ENCODE measurements around the gene GPA33.
"Not testable (repeated sequence)": the region's sequence is repeated elsewhere in the genome, so short reads cannot be mapped to it uniquely, and the experiment has no call there.

The GPA33 gene

GRCh38 chr1:167060141-167061072 lies 29.8 kb downstream of the GPA33 start:
- H3K27me3 Mint-ChIP-seq: no peaks in the 10 kb centered on the region
- no peaks in the 10 kb centered on the region for H3K9me3 Mint-ChIP-seq (ENCODE audit: low read depth)
- no peaks in the 10 kb centered on the region for H3K36me3 Mint-ChIP-seq
- no peak overlapping the region for H3K4me3 Mint-ChIP-seq
- peaks cover 4% of the 10 kb centered on the region for H3K4me1 Mint-ChIP-seq (ENCODE audit: low read depth)
- no peak overlapping the region for H3K27ac Mint-ChIP-seq

GRCh38 chr1:167059809-167060107 lies 30.4 kb downstream of the GPA33 start:
- no peaks in the 10 kb centered on the region for H3K9me3 Mint-ChIP-seq (ENCODE audit: low read depth)
- H3K27ac Mint-ChIP-seq: no peak overlapping the region
- peaks cover 4% of the 10 kb centered on the region for H3K4me1 Mint-ChIP-seq (ENCODE audit: low read depth)
- H3K36me3 Mint-ChIP-seq: no peaks in the 10 kb centered on the region
- H3K27me3 Mint-ChIP-seq: no peaks in the 10 kb centered on the region
- H3K4me3 Mint-ChIP-seq: no peak overlapping the region

GRCh38 chr1:167059045-167059808 lies 30.9 kb downstream of the GPA33 start:
- Mint-ChIP-seq H3K4me1 (ENCODE audit: low read depth) (peaks cover 4% of the 10 kb centered on the region), H3K36me3 (no peaks in the 10 kb centered on the region), H3K27me3 (no peaks in the 10 kb centered on the region), H3K4me3 (peak overlapping the region; percentile 40), H3K9me3 (ENCODE audit: low read depth) (no peaks in the 10 kb centered on the region), H3K27ac (peak overlapping the region; percentile 59)

- no peak overlapping the region for H3K27ac Mint-ChIP-seq
- no peaks in the 10 kb centered on the region for H3K27me3 Mint-ChIP-seq
- H3K4me3 Mint-ChIP-seq: no peak overlapping the region
- H3K36me3 Mint-ChIP-seq: peaks cover 3% of the 10 kb centered on the region
- no peaks in the 10 kb centered on the region for H3K9me3 Mint-ChIP-seq (ENCODE audit: low read depth)
- H3K4me1 Mint-ChIP-seq (ENCODE audit: low read depth): peaks cover 4% of the 10 kb centered on the region
Observed at GRCh38 chr1:167057241-167057688, 32.9 kb downstream of the GPA33 start.

GRCh38 chr1:167056529-167057231 lies 33.5 kb downstream of the GPA33 start:
- H3K4me1 Mint-ChIP-seq (ENCODE audit: low read depth): peaks cover 4% of the 10 kb centered on the region
- H3K4me3 Mint-ChIP-seq: no peak overlapping the region
- H3K36me3 Mint-ChIP-seq: peaks cover 3% of the 10 kb centered on the region
- H3K27ac Mint-ChIP-seq: no peak overlapping the region
- no peaks in the 10 kb centered on the region for H3K9me3 Mint-ChIP-seq (ENCODE audit: low read depth)
- no peaks in the 10 kb centered on the region for H3K27me3 Mint-ChIP-seq

- Mint-ChIP-seq H3K4me1 (ENCODE audit: low read depth) (peaks cover 4% of the 10 kb centered on the region), H3K27me3 (no peaks in the 10 kb centered on the region), H3K4me3 (no peak overlapping the region), H3K9me3 (ENCODE audit: low read depth) (no peaks in the 10 kb centered on the region), H3K27ac (no peak overlapping the region), H3K36me3 (peaks cover 3% of the 10 kb centered on the region)
Observed at GRCh38 chr1:167054946-167055630, 35.1 kb downstream of the GPA33 start.

GRCh38 chr1:167054531-167054930 lies 35.6 kb downstream of the GPA33 start:
- Mint-ChIP-seq H3K9me3 (ENCODE audit: low read depth) (no peaks in the 10 kb centered on the region), H3K4me3 (no peak overlapping the region), H3K27me3 (no peaks in the 10 kb centered on the region), H3K27ac (no peak overlapping the region), H3K4me1 (ENCODE audit: low read depth) (peaks cover 4% of the 10 kb centered on the region), H3K36me3 (peaks cover 3% of the 10 kb centered on the region)

- Mint-ChIP-seq H3K27ac (no peak overlapping the region), H3K4me3 (no peak overlapping the region), H3K9me3 (ENCODE audit: low read depth) (no peaks in the 10 kb centered on the region), H3K27me3 (no peaks in the 10 kb centered on the region), H3K36me3 (peaks cover 3% of the 10 kb centered on the region), H3K4me1 (ENCODE audit: low read depth) (no peaks in the 10 kb centered on the region)
Observed at GRCh38 chr1:167052389-167052788, 37.8 kb downstream of the GPA33 start.

- Mint-ChIP-seq H3K9me3 (ENCODE audit: low read depth) (no peaks in the 10 kb centered on the region), H3K27ac (no peak overlapping the region), H3K4me3 (no peak overlapping the region), H3K4me1 (ENCODE audit: low read depth) (no peaks in the 10 kb centered on the region), H3K27me3 (no peaks in the 10 kb centered on the region), H3K36me3 (peaks cover 3% of the 10 kb centered on the region)
Observed at GRCh38 chr1:167051907-167052306, 38.3 kb downstream of the GPA33 start.

- Mint-ChIP-seq H3K27me3 (peaks cover 1% of the 10 kb centered on the region), H3K9me3 (ENCODE audit: low read depth) (no peaks in the 10 kb centered on the region), H3K27ac (peak overlapping the region; percentile 79), H3K4me3 (peak overlapping the region; percentile 89), H3K36me3 (no peaks in the 10 kb centered on the region), H3K4me1 (ENCODE audit: low read depth) (peaks cover 15% of the 10 kb centered on the region)
Observed at GRCh38 chr1:167043752-167044488, 46.3 kb downstream of the GPA33 start.

GRCh38 chr1:167033646-167034045 lies 56.5 kb downstream of the GPA33 start:
- Mint-ChIP-seq H3K27ac (no peak overlapping the region), H3K9me3 (ENCODE audit: low read depth) (no peaks in the 10 kb centered on the region), H3K4me3 (no peak overlapping the region), H3K36me3 (no peaks in the 10 kb centered on the region), H3K27me3 (peaks cover 3% of the 10 kb centered on the region), H3K4me1 (ENCODE audit: low read depth) (no peaks in the 10 kb centered on the region)

GRCh38 chr1:167029553-167029952 lies 60.6 kb downstream of the GPA33 start:
- H3K27ac Mint-ChIP-seq; H3K9me3 Mint-ChIP-seq (ENCODE audit: low read depth); H3K4me3 Mint-ChIP-seq; H3K4me1 Mint-ChIP-seq (ENCODE audit: low read depth); H3K36me3 Mint-ChIP-seq: not testable (repeated sequence)
- H3K27me3 Mint-ChIP-seq: peaks cover 30% of the 10 kb centered on the region

- peaks cover 20% of the 10 kb centered on the region for H3K27me3 Mint-ChIP-seq
- peaks cover 2% of the 10 kb centered on the region for H3K36me3 Mint-ChIP-seq
- no peak overlapping the region for H3K27ac Mint-ChIP-seq
- no peak overlapping the region for H3K4me3 Mint-ChIP-seq
- no peaks in the 10 kb centered on the region for H3K4me1 Mint-ChIP-seq (ENCODE audit: low read depth)
- peaks cover 9% of the 10 kb centered on the region for H3K9me3 Mint-ChIP-seq (ENCODE audit: low read depth)
Observed at GRCh38 chr1:167022384-167022783, 67.8 kb downstream of the GPA33 start.
